ENCODE results near the gene PLAGL2. TPM values are rescaled to one million over a fixed set of nuclear protein-coding genes. Genes with fewer than 3 reads are reported as not detected.
A peak's percentile ranks its signal among the peaks of the same experiment; 100 is the strongest.

PLAGL2 gene
- total RNA-seq, 1 experiment from 2014 or later = 96.1 TPM

DNA sequence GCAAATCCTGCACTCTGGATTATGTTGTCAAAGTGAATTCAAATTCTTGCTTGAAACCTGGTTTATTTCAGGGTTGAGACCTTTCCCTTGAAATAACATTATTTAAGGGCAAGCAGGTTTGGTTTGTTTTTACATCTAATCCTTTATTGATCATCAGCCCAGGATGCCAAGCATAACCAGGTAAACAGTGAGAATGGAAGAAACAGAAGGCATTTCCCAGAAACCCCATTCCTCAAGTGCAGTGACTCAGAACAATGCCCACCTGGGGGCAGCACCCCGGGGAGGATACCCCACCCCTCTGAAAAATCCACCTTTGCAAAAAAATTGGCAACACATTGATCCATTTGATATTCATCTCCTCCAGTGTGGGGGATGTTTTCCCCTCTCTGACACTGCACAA is 32.7 kb upstream of the PLAGL2 start:
- Mint-ChIP-seq H3K27me3 (ENCODE audit: insufficient read depth, unreplicated experiment) (no peaks in the 10 kb centered on the region), H3K9me3 (ENCODE audit: unreplicated experiment) (no peaks in the 10 kb centered on the region), H3K27ac (ENCODE audit: unreplicated experiment) (no peak overlapping the region), H3K4me1 (ENCODE audit: low read depth, unreplicated experiment) (peaks cover 31% of the 10 kb centered on the region), H3K36me3 (ENCODE audit: insufficient read depth, unreplicated experiment) (peaks cover 22% of the 10 kb centered on the region), H3K4me3 (ENCODE audit: unreplicated experiment) (no peak overlapping the region)
- no peaks in the 10 kb centered on the region for H3K9me3 ChIP-seq
- no TSS peak for BruUV-seq (replicated peaks)
- CTCF ChIA-PET = interaction anchor here (0.9 to 1.2 kb wide), 2 partner anchors 16 to 49 kb away, joined by 3 to 4 read pairs; no protein-coding TSS in a partner anchor
- TF ChIP-seq, protein P1, sequence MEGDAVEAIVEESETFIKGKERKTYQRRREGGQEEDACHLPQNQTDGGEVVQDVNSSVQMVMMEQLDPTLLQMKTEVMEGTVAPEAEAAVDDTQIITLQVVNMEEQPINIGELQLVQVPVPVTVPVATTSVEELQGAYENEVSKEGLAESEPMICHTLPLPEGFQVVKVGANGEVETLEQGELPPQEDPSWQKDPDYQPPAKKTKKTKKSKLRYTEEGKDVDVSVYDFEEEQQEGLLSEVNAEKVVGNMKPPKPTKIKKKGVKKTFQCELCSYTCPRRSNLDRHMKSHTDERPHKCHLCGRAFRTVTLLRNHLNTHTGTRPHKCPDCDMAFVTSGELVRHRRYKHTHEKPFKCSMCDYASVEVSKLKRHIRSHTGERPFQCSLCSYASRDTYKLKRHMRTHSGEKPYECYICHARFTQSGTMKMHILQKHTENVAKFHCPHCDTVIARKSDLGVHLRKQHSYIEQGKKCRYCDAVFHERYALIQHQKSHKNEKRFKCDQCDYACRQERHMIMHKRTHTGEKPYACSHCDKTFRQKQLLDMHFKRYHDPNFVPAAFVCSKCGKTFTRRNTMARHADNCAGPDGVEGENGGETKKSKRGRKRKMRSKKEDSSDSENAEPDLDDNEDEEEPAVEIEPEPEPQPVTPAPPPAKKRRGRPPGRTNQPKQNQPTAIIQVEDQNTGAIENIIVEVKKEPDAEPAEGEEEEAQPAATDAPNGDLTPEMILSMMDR (IDR thresholded peaks at IDR 0.05; ENCODE audit: insufficient read depth in 1 of 2, low read depth in 1 of 2, low read length in 1 of 2, severe bottlenecking in 1 of 2, unreplicated experiment in 1 of 2) = peak; percentile 53 to 76
- peaks cover 32% of the 10 kb centered on the region for H3K4me1 ChIP-seq
- peak in 1 of 2 experiments; percentile 68 for DNase-seq
- intact Hi-C loops (cut with micrococcal nuclease; ENCODE audit: unreplicated experiment) = loop anchor here (1.0 to 5.0 kb wide), 3 partner anchors 16 to 117 kb away; partner anchors contain the start of genes ASXL1 and KIF3B
- H3K4me3 ChIP-seq (ENCODE audit: low read depth, low read length) = no peak overlapping the region
- no peaks in the 10 kb centered on the region for H3K27me3 ChIP-seq (replicated peaks; ENCODE audit: control insufficient read depth, insufficient read depth, low read length)
- POLR2A ChIA-PET = interaction anchor here (1.3 kb wide), 1 partner anchor 13 kb away, joined by 5 read pairs; no protein-coding TSS in a partner anchor
- H3K36me3 ChIP-seq (ENCODE audit: control insufficient read depth, insufficient read depth, low read length) = peaks cover 2% of the 10 kb centered on the region; the same call in 1 of the 2 replicates

DNA sequence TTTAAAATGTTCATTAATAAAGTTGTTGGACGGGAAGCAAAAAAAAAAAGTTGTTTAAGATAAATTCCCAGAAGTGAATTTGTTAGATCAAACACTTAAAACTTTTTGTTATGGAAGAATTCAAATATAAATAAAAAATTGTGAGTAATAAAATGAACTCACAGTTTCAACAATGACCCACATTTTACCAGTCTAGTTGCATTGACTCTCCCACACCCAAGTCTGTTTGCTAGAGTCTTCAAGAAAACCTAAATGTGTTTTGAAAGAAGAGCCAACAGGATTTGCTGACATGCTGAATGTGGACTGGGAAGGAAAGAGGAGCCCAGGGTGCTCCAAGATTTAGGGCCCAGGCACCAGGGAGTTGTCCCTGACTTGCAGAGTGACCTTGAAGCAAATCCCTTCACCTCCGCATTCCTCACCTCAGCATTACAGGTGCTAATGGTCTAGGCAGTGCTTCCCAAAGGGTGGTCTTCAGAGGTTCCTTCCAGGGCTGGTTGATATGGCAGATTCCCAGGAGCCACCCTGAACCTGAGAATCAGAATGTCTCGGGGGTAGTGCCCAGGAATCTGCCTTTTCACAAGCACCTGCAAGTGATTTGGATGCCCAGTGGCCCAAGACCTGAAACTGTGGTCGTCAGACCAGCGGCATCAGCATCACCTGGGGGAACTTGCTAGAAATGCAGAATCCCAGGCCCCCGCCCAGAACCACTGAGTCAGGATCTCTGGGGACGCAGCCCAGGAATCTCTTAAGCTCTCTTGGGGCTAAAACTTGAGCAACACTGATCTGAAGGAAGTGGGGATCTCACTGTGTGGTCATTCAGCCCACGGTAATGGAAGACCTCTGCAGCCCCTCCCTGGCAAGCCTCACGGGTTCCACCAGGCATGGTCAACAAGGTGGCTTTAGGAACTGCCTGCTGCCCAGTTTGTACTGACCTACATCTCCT is 31.2 kb upstream of the PLAGL2 start:
- Histone ChIP-seq H3K4me1 (peaks cover 27% of the 10 kb centered on the region), H3K36me3 (ENCODE audit: control insufficient read depth, insufficient read depth, low read length) (peaks cover 8% of the 10 kb centered on the region), H3K9me3 (no peaks in the 10 kb centered on the region), H3K27me3 (replicated peaks; ENCODE audit: control insufficient read depth, insufficient read depth, low read length) (no peaks in the 10 kb centered on the region), H3K4me3 (ENCODE audit: low read depth, low read length) (no peak overlapping the region)
- Mint-ChIP-seq H3K9me3 (ENCODE audit: unreplicated experiment) (no peaks in the 10 kb centered on the region), H3K4me1 (ENCODE audit: low read depth, unreplicated experiment) (peaks cover 24% of the 10 kb centered on the region), H3K4me3 (ENCODE audit: unreplicated experiment) (no peak overlapping the region), H3K36me3 (ENCODE audit: insufficient read depth, unreplicated experiment) (peaks cover 36% of the 10 kb centered on the region), H3K27me3 (ENCODE audit: insufficient read depth, unreplicated experiment) (no peaks in the 10 kb centered on the region), H3K27ac (ENCODE audit: unreplicated experiment) (no peak overlapping the region)
- DNase-seq = no peak
- intact Hi-C loops (cut with micrococcal nuclease; ENCODE audit: unreplicated experiment) = no loop called here
- CTCF ChIA-PET = interaction anchor here (1.2 kb wide), 1 partner anchor 17 kb away, joined by 3 read pairs; no protein-coding TSS in a partner anchor
- POLR2A ChIA-PET = interaction anchor here (1.3 kb wide), 1 partner anchor 12 kb away, joined by 5 read pairs; no protein-coding TSS in a partner anchor
- TF ChIP-seq, protein P1 (IDR thresholded peaks at IDR 0.05; ENCODE audit: insufficient read depth in 1 of 2, low read depth in 1 of 2, low read length in 1 of 2, severe bottlenecking in 1 of 2, unreplicated experiment in 1 of 2) = no peak
- BruUV-seq (replicated peaks) = no TSS peak

DNA sequence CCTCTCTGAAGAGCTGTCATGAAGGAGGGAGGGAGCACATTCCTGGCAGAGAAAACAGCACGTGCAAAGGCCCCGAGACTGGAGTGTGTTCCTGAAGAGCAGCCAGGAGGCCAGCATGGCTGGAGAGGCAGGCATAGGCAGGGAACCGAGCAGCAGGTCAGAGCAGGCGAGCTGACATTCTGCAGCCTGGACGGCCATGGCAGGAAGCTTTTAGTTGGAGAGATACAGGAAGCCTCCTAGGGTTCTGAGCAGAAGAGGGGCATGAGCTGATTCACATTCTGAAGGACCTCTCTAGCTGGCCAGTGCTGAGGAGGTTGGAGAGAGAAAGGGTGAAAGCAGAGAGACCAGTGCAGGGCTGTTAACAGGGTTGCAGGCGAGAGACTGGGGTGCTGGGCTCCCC is 29.9 kb upstream of the PLAGL2 start:
- Mint-ChIP-seq H3K36me3 (ENCODE audit: insufficient read depth, unreplicated experiment) (peaks cover 50% of the 10 kb centered on the region), H3K27me3 (ENCODE audit: insufficient read depth, unreplicated experiment) (no peaks in the 10 kb centered on the region), H3K27ac (ENCODE audit: unreplicated experiment) (no peak overlapping the region), H3K9me3 (ENCODE audit: unreplicated experiment) (no peaks in the 10 kb centered on the region), H3K4me1 (ENCODE audit: low read depth, unreplicated experiment) (peaks cover 33% of the 10 kb centered on the region), H3K4me3 (ENCODE audit: unreplicated experiment) (no peak overlapping the region)
- intact Hi-C loops (cut with micrococcal nuclease; ENCODE audit: unreplicated experiment) = no loop called here
- ChIA-PET CTCF (no interaction called here), POLR2A (interaction anchor here (2.8 kb wide), 1 partner anchor 10 kb away, joined by 10 read pairs; no protein-coding TSS in a partner anchor)
- Histone ChIP-seq H3K36me3 (ENCODE audit: control insufficient read depth, insufficient read depth, low read length) (peaks cover 14% of the 10 kb centered on the region), H3K27me3 (replicated peaks; ENCODE audit: control insufficient read depth, insufficient read depth, low read length) (no peaks in the 10 kb centered on the region), H3K4me3 (ENCODE audit: low read depth, low read length) (no peak overlapping the region), H3K4me1 (peaks cover 23% of the 10 kb centered on the region), H3K9me3 (no peaks in the 10 kb centered on the region)
- TSS peak; percentile 31 for BruUV-seq (replicated peaks)
- TF ChIP-seq, protein P1 (IDR thresholded peaks at IDR 0.05; ENCODE audit: insufficient read depth in 1 of 2, low read depth in 1 of 2, low read length in 1 of 2, severe bottlenecking in 1 of 2, unreplicated experiment in 1 of 2) = no peak
- DNase-seq = no peak
